Endothelial cell of umbilical vein (primary cell): ENCODE data around the gene CRYBG3. TPM values are rescaled to one million over a fixed set of nuclear protein-coding genes. Genes with fewer than 3 reads are reported as not detected.

Source experiments
- BruUV-seq: library from RNA; stranded (reverse); fragments of 400-500 nt; replicated peaks from 2 replicates; lab custom pipeline; 2021; lab: Mats Ljungman, UMichigan
- CTCF ChIA-PET: fragments of 300-600, 350-600 bp; sonication (Branson Sonifier 250); formaldehyde crosslinking; loops from one replicate; lab custom pipeline; 2021; ENCODE audit warnings: antibody characterized with exemption, inconsistent platforms; lab: Charles Lee
- POLR2A ChIA-PET: fragments of 300-600, 350-600 bp; sonication (Branson Sonifier 250); formaldehyde crosslinking; loops from one replicate; lab custom pipeline; 2021; ENCODE audit warnings: antibody characterized with exemption, inconsistent platforms; lab: Charles Lee
- DNase-seq: peaks from one replicate; pipeline ENCODE4 v3.0.0-alpha.2; 2011; ENCODE audit warnings: low read depth, low spot score
- FAIRE-seq: peaks from 2 replicates; lab custom pipeline; 2011; peaks lifted over from hg19 to GRCh38; lab: Jason Lieb, UNC
- H2AFZ ChIP-seq: 2 replicates; pipeline ENCODE4 v1.6.0; 2012; ENCODE audit warnings: low read depth, low read length, control low read depth, inconsistent platforms
- H3K27ac ChIP-seq: 2 replicates; pipeline ENCODE4 v1.5.1; 2011; ENCODE audit warnings: low read depth, mild to moderate bottlenecking, control low read depth, low read length, moderate library complexity; ENCODE audit not compliant: insufficient read depth
- H3K27me3 ChIP-seq, 2 experiments: 2 replicates each; pipeline versions ENCODE4 v1.6.0 to v1.6.1; 2011; ENCODE audit warnings: low read length in 2 of 2, mixed read lengths in 1 of 2; ENCODE audit not compliant: control insufficient read depth in 2 of 2, insufficient read depth in 2 of 2
- H3K36me3 ChIP-seq, 2 experiments: 2 replicates in 1 of 2; 3 replicates in 1 of 2; pipeline ENCODE4 v1.5.1; 2011; ENCODE audit warnings: low read length in 2 of 2, mild to moderate bottlenecking in 1 of 2, moderate library complexity in 1 of 2; ENCODE audit not compliant: control insufficient read depth in 2 of 2, insufficient read depth in 2 of 2; ENCODE audit errors: extremely low read depth in 1 of 2
- H3K4me1 ChIP-seq: 3 replicates; pipeline ENCODE4 v1.5.1; 2011; ENCODE audit warnings: mild to moderate bottlenecking, low read length; ENCODE audit not compliant: control insufficient read depth, insufficient read depth; ENCODE audit errors: extremely low read depth
- H3K4me2 ChIP-seq: 2 replicates; pipeline ENCODE4 v1.6.1; 2011; ENCODE audit warnings: low read length, control low read depth, mixed read lengths; ENCODE audit not compliant: insufficient read depth
- H3K4me3 ChIP-seq, 3 experiments: fragments of 200-600 bp in 1 of 3; sonication (generic), shearing (Covaris generic) in 1 of 3; replicated peaks in 1 of 3; 2 replicates each; pipeline ENCODE4 v1.5.1; 2011 to 2016; ENCODE audit warnings: control low read depth in 3 of 3, low read length in 3 of 3, mild to moderate bottlenecking in 2 of 3, inconsistent platforms in 1 of 3, low read depth in 1 of 3, moderate library complexity in 1 of 3; ENCODE audit not compliant: insufficient read depth in 1 of 3
- H3K79me2 ChIP-seq: 2 replicates; pipeline ENCODE4 v1.6.0; 2012; ENCODE audit warnings: low read length, inconsistent platforms; ENCODE audit not compliant: control insufficient read depth, insufficient read depth
- H3K9ac ChIP-seq: replicated peaks from 2 replicates; pipeline ENCODE3; 2011; ENCODE audit warnings: low read length, control low read depth; ENCODE audit not compliant: insufficient read depth; ENCODE audit errors: extremely low read depth
- H3K9me1 ChIP-seq: replicated peaks from 3 replicates; pipeline ENCODE4 v1.6.0; 2011; ENCODE audit warnings: mild to moderate bottlenecking, low read length; ENCODE audit not compliant: control insufficient read depth, insufficient read depth; ENCODE audit errors: extremely low read depth
- H3K9me3 ChIP-seq: replicated peaks from 2 replicates; pipeline ENCODE4 v1.5.1; 2012; ENCODE audit warnings: low read length, inconsistent platforms; ENCODE audit not compliant: control insufficient read depth, insufficient read depth
- H4K20me1 ChIP-seq: replicated peaks from 2 replicates; pipeline ENCODE3; 2011; ENCODE audit warnings: mild to moderate bottlenecking, low read length; ENCODE audit not compliant: control insufficient read depth, insufficient read depth; ENCODE audit errors: extremely low read depth
- EZH2 ChIP-seq: IDR thresholded peaks from 2 replicates; pipeline ENCODE4 v1.6.1; 2012; ENCODE audit warnings: borderline replicate concordance, low read depth, mild to moderate bottlenecking, moderate library complexity, low read length, inconsistent platforms; ENCODE audit not compliant: severe bottlenecking
- FOS ChIP-seq: IDR thresholded peaks from 2 replicates; pipeline ENCODE4 v1.6.1; 2011; ENCODE audit warnings: mild to moderate bottlenecking, low read length, moderate library complexity, borderline replicate concordance; ENCODE audit not compliant: insufficient read depth
- GATA2 ChIP-seq: IDR thresholded peaks from 2 replicates; pipeline ENCODE4 v1.7.0; 2011; ENCODE audit warnings: low read depth, mild to moderate bottlenecking, moderate library complexity, mixed read lengths, low read length; ENCODE audit not compliant: insufficient read length, insufficient read depth
- JUN ChIP-seq: IDR thresholded peaks from 2 replicates; pipeline ENCODE4 v1.6.1; 2011; ENCODE audit warnings: borderline replicate concordance, low read depth; ENCODE audit not compliant: insufficient read length, insufficient read depth
- MYC ChIP-seq: IDR thresholded peaks from one replicate; pipeline ENCODE4 v1.6.1; 2011; ENCODE audit warnings: mild to moderate bottlenecking, low read depth, low read length
- POLR2A ChIP-seq: IDR thresholded peaks from 2 replicates; pipeline ENCODE4 v1.6.1; 2012; ENCODE audit warnings: low read depth, mild to moderate bottlenecking, control low read depth, low read length
- POLR2AphosphoS5 ChIP-seq: IDR thresholded peaks from 2 replicates; pipeline ENCODE4 v1.6.1; 2012; ENCODE audit warnings: low read depth, mild to moderate bottlenecking, control low read depth, low read length, moderate library complexity; ENCODE audit not compliant: insufficient read depth
- dilution Hi-C: fragments of 300-500 bp; cut with MboI; formaldehyde crosslinking; loops from one replicate; pipeline ENCODE4 v1.15.0; 2019; ENCODE audit warnings: low sequenced_read_pairs; ENCODE audit not compliant: extremely low pct_ligation_motif_present
- intact Hi-C: fragments of 100-400 bp; cut with micrococcal nuclease; formaldehyde crosslinking; loops from one replicate; pipeline ENCODE4 v1.10.0; 2022
- polyA plus RNA-seq, 4 experiments: library from polyadenylated mRNA; depleted of rRNA in 3 of 4; stranded (reverse) in 3 of 4; unstranded in 1 of 4; fragments of >200 nt; gene quantifications; 2 replicates each; pipeline versions ENCODE4 v1.2.1 to v1.2.3, GENCODE V29; 2011 to 2012; ENCODE audit warnings: missing spikeins in 1 of 4
- total RNA-seq: library from RNA; stranded (reverse); gene quantifications from 2 replicates; pipeline ENCODE4 v1.2.3, GENCODE V29; 2021
- TF ChIP-seq, protein P1 (sequence below), 2 donors: IDR thresholded peaks; 1 replicate in 1 of 2; 2 replicates in 1 of 2; pipeline ENCODE4 v1.5.1; 2011; ENCODE audit warnings: low read length in 2 of 2, mild to moderate bottlenecking in 2 of 2, moderate library complexity in 2 of 2, control low read depth in 1 of 2, inconsistent platforms in 1 of 2, low read depth in 1 of 2; ENCODE audit not compliant: insufficient read depth in 1 of 2; ENCODE audit errors: extremely low read depth in 1 of 2
- TF ChIP-seq, protein P2 (sequence below): IDR thresholded peaks from 2 replicates; pipeline ENCODE4 v1.6.1; 2011; ENCODE audit not compliant: insufficient read depth, insufficient read length

The CRYBG3 gene
- total and polyA plus RNA-seq, 2 donors (not counting 3 experiments of a cell fraction or from before 2014, with no cell fraction given), result 2.8 to 15.0 TPM

DNA sequence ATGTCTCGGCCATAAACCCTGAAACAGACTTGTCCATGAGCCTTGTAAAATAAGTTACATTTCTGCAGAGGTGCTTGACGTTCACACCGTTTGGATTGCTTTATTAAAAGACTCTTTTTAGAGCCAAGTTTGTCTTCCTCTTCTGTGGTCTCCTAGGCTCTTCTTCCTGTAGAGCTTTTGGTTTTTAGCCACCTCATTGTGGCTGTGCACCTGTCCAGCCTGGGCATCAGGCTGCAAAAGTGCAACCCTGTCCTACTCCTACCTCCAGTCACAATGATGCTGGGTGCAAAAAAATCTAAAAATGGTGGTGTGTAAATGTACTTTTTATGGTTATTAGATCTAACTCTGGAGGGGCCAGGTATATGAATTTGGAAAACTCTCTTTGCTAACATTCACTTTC, 153.2 kb downstream of the CRYBG3 start:
- peaks cover 13% of the 10 kb centered on the region for H3K4me1 ChIP-seq
- intact Hi-C loops, result no loop called here
- no peaks in the 10 kb centered on the region for H3K36me3 ChIP-seq
- H3K79me2 ChIP-seq, result peaks cover 19% of the 10 kb centered on the region
- FAIRE-seq (no peak), DNase-seq (no peak)
- H4K20me1 ChIP-seq, result no peaks in the 10 kb centered on the region
- no peak for TF ChIP-seq POLR2AphosphoS5
- no peak for TF ChIP-seq FOS
- TF ChIP-seq, protein P1, sequence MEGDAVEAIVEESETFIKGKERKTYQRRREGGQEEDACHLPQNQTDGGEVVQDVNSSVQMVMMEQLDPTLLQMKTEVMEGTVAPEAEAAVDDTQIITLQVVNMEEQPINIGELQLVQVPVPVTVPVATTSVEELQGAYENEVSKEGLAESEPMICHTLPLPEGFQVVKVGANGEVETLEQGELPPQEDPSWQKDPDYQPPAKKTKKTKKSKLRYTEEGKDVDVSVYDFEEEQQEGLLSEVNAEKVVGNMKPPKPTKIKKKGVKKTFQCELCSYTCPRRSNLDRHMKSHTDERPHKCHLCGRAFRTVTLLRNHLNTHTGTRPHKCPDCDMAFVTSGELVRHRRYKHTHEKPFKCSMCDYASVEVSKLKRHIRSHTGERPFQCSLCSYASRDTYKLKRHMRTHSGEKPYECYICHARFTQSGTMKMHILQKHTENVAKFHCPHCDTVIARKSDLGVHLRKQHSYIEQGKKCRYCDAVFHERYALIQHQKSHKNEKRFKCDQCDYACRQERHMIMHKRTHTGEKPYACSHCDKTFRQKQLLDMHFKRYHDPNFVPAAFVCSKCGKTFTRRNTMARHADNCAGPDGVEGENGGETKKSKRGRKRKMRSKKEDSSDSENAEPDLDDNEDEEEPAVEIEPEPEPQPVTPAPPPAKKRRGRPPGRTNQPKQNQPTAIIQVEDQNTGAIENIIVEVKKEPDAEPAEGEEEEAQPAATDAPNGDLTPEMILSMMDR (IDR thresholded peaks at IDR 0.05; ENCODE audit: extremely low read depth in 1 of 2, insufficient read depth in 1 of 2, low read depth in 1 of 2, low read length in 2 of 2), result no peak
- TF ChIP-seq GATA2, result no peak
- no peak for TF ChIP-seq MYC
- TF ChIP-seq EZH2, result no peak
- TF ChIP-seq, protein P2, sequence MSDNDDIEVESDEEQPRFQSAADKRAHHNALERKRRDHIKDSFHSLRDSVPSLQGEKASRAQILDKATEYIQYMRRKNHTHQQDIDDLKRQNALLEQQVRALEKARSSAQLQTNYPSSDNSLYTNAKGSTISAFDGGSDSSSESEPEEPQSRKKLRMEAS, result no peak
- no peak for TF ChIP-seq POLR2A
- no peak for TF ChIP-seq JUN
- H3K27ac ChIP-seq, result no peak overlapping the region
- no peak overlapping the region for H3K9ac ChIP-seq
- H3K27me3 ChIP-seq, result peaks cover 3 to 6% of the 10 kb centered on the region in 2 experiments
- H3K4me3 ChIP-seq, result no peak overlapping the region
- no peak overlapping the region for H2AFZ ChIP-seq
- no peaks in the 10 kb centered on the region for H3K9me3 ChIP-seq
- POLR2A ChIA-PET, result no interaction called here
- CTCF ChIA-PET, result interaction anchor here (0.6 to 1.5 kb wide), 4 partner anchors 10 to 175 kb away, joined by 3 to 5 read pairs (median 4); no protein-coding TSS in a partner anchor
- dilution Hi-C loops, result no loop called here
- no peak overlapping the region for H3K4me2 ChIP-seq
- H3K9me1 ChIP-seq, result no peaks in the 10 kb centered on the region
- no TSS peak for BruUV-seq
